Gastroesophageal sphincter (tissue), 3 donors: Measurements from ENCODE around the gene PNLDC1.

Source experiments
- POLR2A ChIP-seq, 2 donors: fragments of 450-650 bp; IDR thresholded peaks; one replicate each; pipeline ENCODE4 v1.6.1; 2017; ENCODE audit warnings: antibody characterized with exemption in 2 of 2, mild to moderate bottlenecking in 2 of 2, moderate library complexity in 1 of 2
- POLR2AphosphoS5 ChIP-seq: sonication (generic); formaldehyde crosslinking; IDR thresholded peaks from one replicate; pipeline ENCODE4 v1.6.1; 2017; ENCODE audit warnings: antibody characterized with exemption
- TF ChIP-seq, protein P1 (sequence below), 4 experiments: fragments of 200-600 bp in 2 of 4; fragments of 450-650 bp in 2 of 4; sonication (generic) in 1 of 4; IDR thresholded peaks; one replicate each; pipeline ENCODE4 v1.5.1; 2017 to 2019; ENCODE audit warnings: antibody characterized with exemption in 4 of 4, mild to moderate bottlenecking in 2 of 4, moderate library complexity in 2 of 4

DNA sequence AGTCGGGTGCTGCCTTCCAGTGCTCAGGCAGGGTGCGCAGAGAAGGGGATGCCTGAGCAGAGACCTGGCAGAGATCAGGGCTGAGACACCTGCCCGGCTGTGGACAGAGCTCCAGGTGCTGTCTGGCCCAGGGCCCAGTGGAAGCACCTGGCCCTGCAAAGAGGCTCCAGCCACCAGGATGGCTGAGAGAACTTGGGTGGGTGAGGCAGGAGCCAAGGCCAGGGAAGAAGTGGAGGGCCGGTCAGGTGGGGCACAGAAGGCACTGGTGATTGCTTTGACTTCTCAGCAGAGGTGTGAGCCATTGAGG is 31.2 kb downstream of the PNLDC1 start:
- TF ChIP-seq POLR2AphosphoS5: no peak
- TF ChIP-seq, protein P1, sequence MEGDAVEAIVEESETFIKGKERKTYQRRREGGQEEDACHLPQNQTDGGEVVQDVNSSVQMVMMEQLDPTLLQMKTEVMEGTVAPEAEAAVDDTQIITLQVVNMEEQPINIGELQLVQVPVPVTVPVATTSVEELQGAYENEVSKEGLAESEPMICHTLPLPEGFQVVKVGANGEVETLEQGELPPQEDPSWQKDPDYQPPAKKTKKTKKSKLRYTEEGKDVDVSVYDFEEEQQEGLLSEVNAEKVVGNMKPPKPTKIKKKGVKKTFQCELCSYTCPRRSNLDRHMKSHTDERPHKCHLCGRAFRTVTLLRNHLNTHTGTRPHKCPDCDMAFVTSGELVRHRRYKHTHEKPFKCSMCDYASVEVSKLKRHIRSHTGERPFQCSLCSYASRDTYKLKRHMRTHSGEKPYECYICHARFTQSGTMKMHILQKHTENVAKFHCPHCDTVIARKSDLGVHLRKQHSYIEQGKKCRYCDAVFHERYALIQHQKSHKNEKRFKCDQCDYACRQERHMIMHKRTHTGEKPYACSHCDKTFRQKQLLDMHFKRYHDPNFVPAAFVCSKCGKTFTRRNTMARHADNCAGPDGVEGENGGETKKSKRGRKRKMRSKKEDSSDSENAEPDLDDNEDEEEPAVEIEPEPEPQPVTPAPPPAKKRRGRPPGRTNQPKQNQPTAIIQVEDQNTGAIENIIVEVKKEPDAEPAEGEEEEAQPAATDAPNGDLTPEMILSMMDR (IDR thresholded peaks at IDR 0.05): no peak
- TF ChIP-seq POLR2A (IDR thresholded peaks at IDR 0.05): no peak
